ENCODE measurements around the gene SLCO4C1. TPM values are rescaled to one million over a fixed set of nuclear protein-coding genes. Genes with fewer than 3 reads are reported as not detected.

Gene SLCO4C1
- total and polyA plus RNA-seq, 2 of the 4 experiments (the other 2 are of a cell fraction): not detected

DNA sequence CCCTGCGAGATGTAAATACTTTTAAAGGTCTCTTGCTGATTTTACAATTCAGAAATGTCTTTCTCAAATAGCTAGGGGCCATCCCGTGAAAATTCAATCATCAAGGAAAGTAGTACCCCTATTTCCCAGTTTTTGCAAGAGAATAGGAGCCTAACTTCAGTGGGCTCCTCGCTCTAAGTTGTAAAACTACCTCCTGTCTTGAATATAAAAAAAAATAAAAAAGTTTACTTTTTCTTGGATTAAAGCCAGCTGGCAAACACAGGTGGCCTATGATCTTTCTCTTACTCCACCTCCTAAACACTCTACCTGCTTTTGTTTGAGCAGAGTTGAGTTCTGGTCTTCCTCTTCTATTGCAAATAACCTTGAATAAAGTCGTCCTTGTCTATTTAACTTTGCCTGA is 79.4 kb downstream of the SLCO4C1 start:
- H2BK15ac ChIP-seq (ENCODE audit: low read depth, low read length): no peak overlapping the region
- WGBS, 2 experiments (ENCODE audit: extremely low coverage in 2 of 2, insufficient read length in 1 of 2): 67% methylated on average over 1 of the region's 4 CpGs; no CpG with 5 or more reads in 1 of the 2 experiments

More for the DNA sequence above, 79.4 kb downstream of the SLCO4C1 start:
- intact Hi-C loops (cut with micrococcal nuclease): no loop called here
- Histone ChIP-seq H2AFZ (replicated peaks; ENCODE audit: low read length, poor library complexity) (no peak overlapping the region), H2AK5ac (ENCODE audit: low read depth, low read length) (no peak overlapping the region), H2AK9ac (replicated peaks; ENCODE audit: low read depth, low read length, poor library complexity) (no peak overlapping the region), H3K4me2 (ENCODE audit: low read depth, low read length) (no peak overlapping the region), H3K36me3 (ENCODE audit: control insufficient read depth, insufficient read depth, low read length) (no peaks in the 10 kb centered on the region), H3K79me1 (ENCODE audit: low read depth in 1 of 2, low read length in 2 of 2) (no peaks in the 10 kb centered on the region), H2BK20ac (ENCODE audit: low read depth, low read length) (no peak overlapping the region), H3K14ac (replicated peaks; ENCODE audit: low read depth, low read length) (no peak overlapping the region), H3K9ac (ENCODE audit: low read depth, low read length) (no peak overlapping the region), H3K4me1 (ENCODE audit: control insufficient read depth, insufficient read depth, low read length) (no peaks in the 10 kb centered on the region), H4K91ac (ENCODE audit: insufficient read depth, low read depth, low read length) (no peak overlapping the region), H3K9me3 (ENCODE audit: control insufficient read depth, insufficient read depth, low read length) (no peaks in the 10 kb centered on the region; the same call in 1 of the 2 replicates), H3K4ac (ENCODE audit: low read depth, low read length) (no peak overlapping the region), H3K27me3 (ENCODE audit: control insufficient read depth, insufficient read depth, low read length) (no peaks in the 10 kb centered on the region), H4K5ac (ENCODE audit: low read depth, low read length) (no peak overlapping the region), H3K23ac (ENCODE audit: low read depth, low read length) (no peak overlapping the region), H4K20me1 (ENCODE audit: insufficient read depth, low read length) (no peaks in the 10 kb centered on the region), H3K18ac (ENCODE audit: low read depth, low read length) (no peak overlapping the region), H2BK5ac (ENCODE audit: low read depth, low read length, poor library complexity, severe bottlenecking) (no peak overlapping the region), H3K9me1 (ENCODE audit: insufficient read depth, low read length) (no peaks in the 10 kb centered on the region), H3K56ac (ENCODE audit: extremely low read depth, insufficient read depth, low read length) (no peak overlapping the region), H3K4me3 (ENCODE audit: insufficient read depth, low read depth, low read length) (no peak overlapping the region), H3K27ac (ENCODE audit: insufficient read depth, low read length) (no peak overlapping the region), H2BK120ac (ENCODE audit: low read depth, low read length) (no peak overlapping the region), H4K8ac (ENCODE audit: low read depth in 2 of 2, low read length in 2 of 2) (no peak overlapping the region)
- dilution Hi-C loops (cut with HindIII; ENCODE audit: low sequenced_read_pairs, unreplicated experiment): no loop called here
- in situ Hi-C loops (cut with MboI; ENCODE audit: low sequenced_read_pairs): no loop called here
- DNase-seq (no peak), ATAC-seq (ENCODE audit: low read depth) (no peak)
- BruUV-seq (replicated peaks): no TSS peak
- ChIA-PET POLR2A (ENCODE audit: unreplicated experiment) (no interaction called here), CTCF (no interaction called here)
- TF ChIP-seq POLR2A (IDR thresholded peaks at IDR 0.05; ENCODE audit: low read depth, low read length): no peak
- TF ChIP-seq, protein P1, sequence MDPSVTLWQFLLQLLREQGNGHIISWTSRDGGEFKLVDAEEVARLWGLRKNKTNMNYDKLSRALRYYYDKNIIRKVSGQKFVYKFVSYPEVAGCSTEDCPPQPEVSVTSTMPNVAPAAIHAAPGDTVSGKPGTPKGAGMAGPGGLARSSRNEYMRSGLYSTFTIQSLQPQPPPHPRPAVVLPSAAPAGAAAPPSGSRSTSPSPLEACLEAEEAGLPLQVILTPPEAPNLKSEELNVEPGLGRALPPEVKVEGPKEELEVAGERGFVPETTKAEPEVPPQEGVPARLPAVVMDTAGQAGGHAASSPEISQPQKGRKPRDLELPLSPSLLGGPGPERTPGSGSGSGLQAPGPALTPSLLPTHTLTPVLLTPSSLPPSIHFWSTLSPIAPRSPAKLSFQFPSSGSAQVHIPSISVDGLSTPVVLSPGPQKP (IDR thresholded peaks at IDR 0.05; ENCODE audit: borderline replicate concordance, low read depth, low read length): no peak
- TF ChIP-seq RAD21 (IDR thresholded peaks at IDR 0.05; ENCODE audit: low read length): no peak
- no peak for TF ChIP-seq BHLHE40 (IDR thresholded peaks at IDR 0.05; ENCODE audit: low read depth, low read length)

Measured in IMR-90 (cell line).